Measurements from ENCODE around the gene SETD1A. TPM values are rescaled to one million over a fixed set of nuclear protein-coding genes. Genes with fewer than 3 reads are reported as not detected.

SETD1A gene
- total RNA-seq, 2 experiments from 2014 or later = 40.1 to 41.2 TPM

GRCh38 chr16:30946671-30947540, 10.6 kb upstream of the SETD1A start:
- H3K36me3 ChIP-seq (ENCODE audit: insufficient read depth, low read length) = peaks cover 7% of the 10 kb centered on the region
- peak overlapping the region; percentile 0 for H3K27ac Mint-ChIP-seq
- POLR2A ChIA-PET = no interaction called here
- CTCF ChIA-PET = interaction anchor here (1.5 kb wide), 1 partner anchor 102 kb away, joined by 3 read pairs; no protein-coding TSS in a partner anchor
- no peak overlapping the region for H3K27ac ChIP-seq (ENCODE audit: low read depth in 1 of 2, low read length in 2 of 2)
- H3K4me3 ChIP-seq (ENCODE audit: low read length) = no peak overlapping the region
- H3K9me3 Mint-ChIP-seq = no peaks in the 10 kb centered on the region
- peaks cover 10% of the 10 kb centered on the region for H3K36me3 Mint-ChIP-seq (ENCODE audit: low read depth)
- peaks cover 17% of the 10 kb centered on the region for H3K4me1 Mint-ChIP-seq (ENCODE audit: low read depth)
- no peaks in the 10 kb centered on the region for H3K9me3 ChIP-seq (ENCODE audit: control insufficient read depth in 1 of 2, insufficient read depth in 1 of 2, low read length in 2 of 2)
- peak overlapping the region; percentile 69 for H3K4me3 Mint-ChIP-seq
- H3K4me1 ChIP-seq (ENCODE audit: insufficient read depth, low read length) = peaks cover 29% of the 10 kb centered on the region
- H3K27me3 Mint-ChIP-seq = no peaks in the 10 kb centered on the region
- ATAC-seq (ENCODE audit: poor library complexity) = no peak
- TF ChIP-seq CTCF (IDR thresholded peaks at IDR 0.05) = no peak
- intact Hi-C loops (cut with DNase I, micrococcal nuclease) = no loop called here
- no peak for DNase-seq
- no peaks in the 10 kb centered on the region for H3K27me3 ChIP-seq (ENCODE audit: control insufficient read depth in 1 of 2, insufficient read depth in 2 of 2, low read length in 2 of 2)

GRCh38 chr16:30947541-30947858, 10.1 kb upstream of the SETD1A start:
- intact Hi-C loops (cut with DNase I, micrococcal nuclease) = no loop called here
- DNase-seq (no peak), ATAC-seq (ENCODE audit: poor library complexity) (no peak)
- no peaks in the 10 kb centered on the region for H3K9me3 Mint-ChIP-seq
- H3K36me3 Mint-ChIP-seq (ENCODE audit: low read depth) = peaks cover 10% of the 10 kb centered on the region
- ChIA-PET POLR2A (no interaction called here), CTCF (no interaction called here)
- Histone ChIP-seq H3K36me3 (ENCODE audit: insufficient read depth, low read length) (peaks cover 7% of the 10 kb centered on the region), H3K9me3 (ENCODE audit: control insufficient read depth in 1 of 2, insufficient read depth in 1 of 2, low read length in 2 of 2) (no peaks in the 10 kb centered on the region), H3K4me3 (ENCODE audit: low read length) (no peak overlapping the region), H3K4me1 (ENCODE audit: insufficient read depth, low read length) (peaks cover 23% of the 10 kb centered on the region), H3K27me3 (ENCODE audit: control insufficient read depth in 1 of 2, insufficient read depth in 2 of 2, low read length in 2 of 2) (no peaks in the 10 kb centered on the region), H3K27ac (ENCODE audit: low read depth in 1 of 2, low read length in 2 of 2) (no peak overlapping the region)
- H3K27ac Mint-ChIP-seq = no peak overlapping the region
- TF ChIP-seq CTCF (IDR thresholded peaks at IDR 0.05) = no peak
- H3K4me3 Mint-ChIP-seq = no peak overlapping the region
- peaks cover 14% of the 10 kb centered on the region for H3K4me1 Mint-ChIP-seq (ENCODE audit: low read depth)
- no peaks in the 10 kb centered on the region for H3K27me3 Mint-ChIP-seq

GRCh38 chr16:30947859-30948666, 9.5 kb upstream of the SETD1A start:
- intact Hi-C loops (cut with DNase I, micrococcal nuclease) = no loop called here
- H3K9me3 Mint-ChIP-seq = no peaks in the 10 kb centered on the region
- no peak for TF ChIP-seq CTCF (IDR thresholded peaks at IDR 0.05)
- ATAC-seq (ENCODE audit: poor library complexity) = peak; percentile 9
- DNase-seq = peak in 3 of 14 experiments; percentile 23 to 52 (median 40)
- H3K36me3 ChIP-seq (ENCODE audit: insufficient read depth, low read length) = peaks cover 7% of the 10 kb centered on the region
- ChIA-PET CTCF (no interaction called here), POLR2A (interaction anchor here (1.5 kb wide), 1 partner anchor 9 kb away, joined by 5 read pairs; the partner anchor contains the start of gene SETD1A)
- H3K4me1 Mint-ChIP-seq (ENCODE audit: low read depth) = peaks cover 14% of the 10 kb centered on the region
- no peaks in the 10 kb centered on the region for H3K27me3 ChIP-seq (ENCODE audit: control insufficient read depth in 1 of 2, insufficient read depth in 2 of 2, low read length in 2 of 2)
- H3K27ac Mint-ChIP-seq = no peak overlapping the region
- no peak overlapping the region for H3K27ac ChIP-seq (ENCODE audit: low read depth in 1 of 2, low read length in 2 of 2)
- H3K4me3 ChIP-seq (ENCODE audit: low read length) = peak overlapping the region; percentile 70
- H3K4me3 Mint-ChIP-seq = peak overlapping the region; percentile 38
- H3K27me3 Mint-ChIP-seq = no peaks in the 10 kb centered on the region
- peaks cover 22% of the 10 kb centered on the region for H3K4me1 ChIP-seq (ENCODE audit: insufficient read depth, low read length)
- no peaks in the 10 kb centered on the region for H3K9me3 ChIP-seq (ENCODE audit: control insufficient read depth in 1 of 2, insufficient read depth in 1 of 2, low read length in 2 of 2)
- H3K36me3 Mint-ChIP-seq (ENCODE audit: low read depth) = peaks cover 10% of the 10 kb centered on the region

All from CD4-positive, alpha-beta T cell (primary cell).